ENCODE data around the gene TP73.
"Not testable (repeated sequence)": the region's sequence is repeated elsewhere in the genome, so short reads cannot be mapped to it uniquely, and the experiment has no call there.

TP73 gene

GRCh38 chr1:3618881-3619671, 33.2 kb upstream of the TP73 start:
- peak; percentile 73 for DNase-seq

- no peak for DNase-seq
Measured at GRCh38 chr1:3620708-3621107, 31.6 kb upstream of the TP73 start.

- peak; percentile 41 for DNase-seq
Measured at GRCh38 chr1:3621151-3621671, 31.1 kb upstream of the TP73 start.

GRCh38 chr1:3622102-3622501, 30.2 kb upstream of the TP73 start:
- not testable (repeated sequence) for DNase-seq

- no peak for DNase-seq
Measured at GRCh38 chr1:3623441-3624199, 28.7 kb upstream of the TP73 start.

GRCh38 chr1:3624200-3625136, 27.8 kb upstream of the TP73 start, which contains the start of gene TPRG1L:
TPRG1L (plus strand) TSS chr1:3625015; CDS start chr1:3625073, 58 bp downstream.
- peak; percentile 96 for DNase-seq

- no peak for DNase-seq
Measured at GRCh38 chr1:3625151-3625907, 27.0 kb upstream of the TP73 start.

- DNase-seq: no peak
Measured at GRCh38 chr1:3626025-3626424, 26.3 kb upstream of the TP73 start.

- DNase-seq: no peak
Measured at GRCh38 chr1:3627515-3628253, 24.6 kb upstream of the TP73 start.

GRCh38 chr1:3628445-3628844, 23.9 kb upstream of the TP73 start:
- DNase-seq: no peak

- no peak for DNase-seq
Measured at GRCh38 chr1:3629561-3630160, 22.7 kb upstream of the TP73 start.

- DNase-seq: no peak
Measured at GRCh38 chr1:3630161-3630611, 22.1 kb upstream of the TP73 start.

GRCh38 chr1:3630914-3631313, 21.4 kb upstream of the TP73 start:
- no peak for DNase-seq

- DNase-seq: peak; percentile 63
Measured at GRCh38 chr1:3631320-3632260, 20.7 kb upstream of the TP73 start.

GRCh38 chr1:3632298-3632697, 20.0 kb upstream of the TP73 start:
- DNase-seq: no peak

GRCh38 chr1:3632716-3633343, 19.5 kb upstream of the TP73 start:
- no peak for DNase-seq

GRCh38 chr1:3633344-3634058, 18.8 kb upstream of the TP73 start:
- no peak for DNase-seq

GRCh38 chr1:3634059-3634800, 18.1 kb upstream of the TP73 start:
- DNase-seq: no peak
